Upper lobe of left lung (tissue), 4 donors: ENCODE results near the gene STK38.

Experiments
- CTCF ChIP-seq, 6 experiments: fragments of 450-650 bp in 4 of 6; fragments of 200-600 bp in 2 of 6; sonication (generic) in 2 of 6; IDR thresholded peaks; one replicate each; pipeline ENCODE4 v1.5.1; 2016 to 2019; ENCODE audit warnings: antibody characterized with exemption in 6 of 6
- EP300 ChIP-seq, 4 donors: sonication (generic); formaldehyde crosslinking; IDR thresholded peaks; one replicate each; pipeline ENCODE4 v1.5.1; 2017; ENCODE audit warnings: antibody characterized with exemption in 4 of 4, control low read depth in 2 of 4
- POLR2A ChIP-seq, 4 donors: fragments of 450-650 bp; IDR thresholded peaks; one replicate each; pipeline ENCODE4 v1.5.1; 2016 to 2017; ENCODE audit warnings: antibody characterized with exemption in 4 of 4, mild to moderate bottlenecking in 2 of 4

GRCh38 chr6:36504181-36504580, 43.1 kb downstream of the STK38 start:
- TF ChIP-seq CTCF (IDR thresholded peaks at IDR 0.05) (no peak), EP300 (IDR thresholded peaks at IDR 0.05) (no peak), POLR2A (IDR thresholded peaks at IDR 0.05) (no peak)
